OCI-LY1 (cell line): ENCODE results near the gene OOSP4B.

Experiments used
- CTCF ChIP-seq: fragments of 200-600 bp; sonication (generic), shearing (Covaris generic); IDR thresholded peaks from 2 replicates; pipeline ENCODE4 v1.5.1; 2017; ENCODE audit warnings: mild to moderate bottlenecking, antibody characterized with exemption, low read length, moderate library complexity, mixed read lengths
- EZH2 ChIP-seq: fragments of 200-600 bp; sonication (generic), shearing (Covaris generic); IDR thresholded peaks from 2 replicates; pipeline ENCODE4 v1.8.0; 2017; ENCODE audit warnings: borderline replicate concordance, mixed run types, mild to moderate bottlenecking, antibody characterized with exemption, low read length, moderate library complexity, mixed read lengths

- TF ChIP-seq CTCF (no peak), EZH2 (no peak)
These were observed 52.5 kb downstream of the OOSP4B start for GRCh38 chr11:60069450-60069849.
